K562 (cell line): ENCODE results near the gene MYMX. TPM values are rescaled to one million over a fixed set of nuclear protein-coding genes. Genes with fewer than 3 reads are reported as not detected.

Experiments
- ARID3A ChIP-seq: IDR thresholded peaks from 2 replicates; pipeline ENCODE4 v1.6.1; 2012; ENCODE audit warnings: low read depth, low read length, improper control_type of control experiment, borderline replicate concordance
- DMBX1 ChIP-seq: fragments of 250-450 bp; sonication (Bioruptor Pico); IDR thresholded peaks from 2 replicates; pipeline ENCODE4 v1.8.0; 2022; ENCODE audit warnings: inconsistent platforms, mild to moderate bottlenecking, moderate library complexity, borderline replicate concordance
- ILK ChIP-seq: fragments of 450-650 bp; IDR thresholded peaks from 2 replicates; pipeline ENCODE4 v1.6.1; 2016; ENCODE audit warnings: missing genetic modification characterization, low read depth, mild to moderate bottlenecking, missing compliant biosample characterization, moderate library complexity, borderline replicate concordance
- KDM5B ChIP-seq: fragments of 200-600 bp; sonication (generic); IDR thresholded peaks from 2 replicates; pipeline ENCODE4 v1.6.1; 2012; ENCODE audit warnings: low read depth, mild to moderate bottlenecking, moderate library complexity, low read length, control low read depth, inconsistent platforms; ENCODE audit not compliant: insufficient replicate concordance
- LARP7 ChIP-seq: fragments of 450-650 bp; IDR thresholded peaks from 2 replicates; pipeline ENCODE4 v1.6.1; 2016
- MAFK ChIP-seq: IDR thresholded peaks from 2 replicates; pipeline ENCODE4 v1.6.1; 2011; ENCODE audit warnings: low read length, improper control_type of control experiment
- NR0B1 ChIP-seq: fragments of 450-650 bp; IDR thresholded peaks from one replicate; pipeline ENCODE4 v1.6.1; 2018; ENCODE audit warnings: mild to moderate bottlenecking, moderate library complexity; ENCODE audit not compliant: partially characterized antibody
- NR4A1 ChIP-seq, 2 experiments: fragments of 250-450 bp in 1 of 2; fragments of 450-650 bp in 1 of 2; sonication (Bioruptor Pico) in 1 of 2; IDR thresholded peaks; 2 replicates each; pipeline versions ENCODE4 v1.4.0 to v1.6.1; 2016 to 2020; ENCODE audit warnings: mild to moderate bottlenecking in 2 of 2, missing compliant biosample characterization in 1 of 2, missing genetic modification characterization in 1 of 2, moderate library complexity in 1 of 2
- PATZ1 ChIP-seq: fragments of 250-450 bp; sonication (Bioruptor Pico); IDR thresholded peaks from 2 replicates; pipeline ENCODE4 v1.5.0; 2020; ENCODE audit warnings: mild to moderate bottlenecking, borderline replicate concordance
- RBFOX2 ChIP-seq: fragments of 200-400 bp; formaldehyde crosslinking; IDR thresholded peaks from 2 replicates; pipeline ENCODE4 v1.6.1; 2017; ENCODE audit warnings: low read depth, mild to moderate bottlenecking, low read length, moderate library complexity
- SRSF9 ChIP-seq: fragments of 200-400 bp; formaldehyde crosslinking; IDR thresholded peaks from 2 replicates; pipeline ENCODE4 v1.6.1; 2017; ENCODE audit warnings: low read depth, low read length, borderline replicate concordance
- ZFP36 ChIP-seq: fragments of 150-350 bp; IDR thresholded peaks from 2 replicates; pipeline ENCODE4 v1.6.1; 2018; ENCODE audit warnings: low read length, low read depth; ENCODE audit not compliant: partially characterized antibody
- ZNF740 ChIP-seq, 3 experiments: fragments of 200-800 bp in 1 of 3; sonication (Bioruptor generic) in 1 of 3; sonication (generic) in 1 of 3; formaldehyde crosslinking in 1 of 3; IDR thresholded peaks; 2 replicates each; pipeline versions ENCODE4 v1.6.1 to v1.8.0; 2016 to 2022; ENCODE audit warnings: mild to moderate bottlenecking in 2 of 3, missing compliant biosample characterization in 2 of 3, missing genetic modification characterization in 2 of 3, missing genetic modification reagents in 1 of 3
- polyA plus RNA-seq, 8 experiments: library from polyadenylated mRNA; depleted of rRNA in 4 of 8; stranded (reverse) in 5 of 8; unstranded in 3 of 8; fragments of >200 nt; fragmentation: Nextera tagmentation in 2 of 8; fragmentation: Illumina TruSeq in 1 of 8; extraction: Ambion mirVana in 2 of 8; extraction: Trizol in 1 of 8; gene quantifications; 2 replicates each; pipeline versions ENCODE4 v1.2.1 to v1.2.3, GENCODE V29; 2011 to 2014; ENCODE audit warnings: inconsistent platforms in 1 of 8, missing spikeins in 1 of 8
- total RNA-seq, 7 experiments: library from RNA; depleted of rRNA in 6 of 7; stranded (reverse); fragments of >200 nt in 6 of 7; fragmentation: Illumina TruSeq in 2 of 7; extraction: Trizol in 2 of 7; gene quantifications; 2 replicates each; pipeline versions ENCODE4 v1.2.1 to v1.2.3, GENCODE V29; 2011 to 2021; ENCODE audit warnings: low replicate concordance in 1 of 7

The MYMX gene
- total and polyA plus RNA-seq, 9 of the 15 experiments (the other 6 are each of a cell fraction or from before 2014, with no cell fraction given): 0.12 TPM; not detected in 8

GRCh38 chr6:44219053-44219814 is 2.5 kb downstream of the MYMX start (continued):
- TF ChIP-seq SRSF9 (no peak), PATZ1 (CRISPR knock-in tag) (no peak), KDM5B (peak; percentile 32), ILK (tag) (no peak), NR4A1 (CRISPR knock-in tag; IDR thresholded peaks at IDR 0.05) (no peak), NR4A1 (tag; IDR thresholded peaks at IDR 0.05) (peak; percentile 29; the same call in 1 of the 2 replicates), NR0B1 (no peak), MAFK (no peak), ZNF740 (CRISPR knock-in tag; IDR thresholded peaks at IDR 0.05) (peak; percentile 64; the same call in 1 of the 2 replicates), ZNF740 (tag; IDR thresholded peaks at IDR 0.05) (no peak), LARP7 (no peak), ARID3A (no peak), DMBX1 (no peak), ZFP36 (no peak), RBFOX2 (peak; percentile 90)
